GM18907 (cell line): ENCODE results near the gene CRAMP1.

Source experiments
- ATAC-seq: cut with Tn5 transposase; IDR thresholded peaks from one replicate; pipeline ENCODE4 v1.9.1; 2021; ENCODE audit warnings: mild to moderate bottlenecking, moderate library complexity; ENCODE audit not compliant: unreplicated experiment

Gene CRAMP1

GRCh38 chr16:1601031-1601430, 11.1 kb upstream of the CRAMP1 start:
- ATAC-seq = no peak

DNA sequence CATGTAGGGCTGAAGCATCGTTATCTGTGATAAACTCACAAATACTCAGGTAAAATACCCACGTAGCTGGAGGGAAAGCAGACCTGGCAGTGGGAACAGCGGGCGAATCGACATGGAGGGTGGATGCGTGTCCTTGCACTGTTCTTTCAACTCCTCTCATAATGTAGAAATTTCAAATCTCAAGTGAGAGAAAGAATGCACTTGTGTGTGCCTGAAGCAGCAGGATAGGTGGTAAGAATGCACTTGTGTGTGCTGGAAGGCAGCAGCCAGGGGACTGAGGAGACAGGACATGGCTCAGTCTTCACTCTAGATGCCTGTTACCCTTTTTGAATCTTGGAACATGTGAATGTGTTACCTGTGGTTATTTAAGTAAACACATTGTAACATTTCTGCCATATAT, 10.7 kb upstream of the CRAMP1 start:
- ATAC-seq = no peak

- no peak for ATAC-seq
Measured at GRCh38 chr16:1602285-1602684, 9.9 kb upstream of the CRAMP1 start.

GRCh38 chr16:1606774-1607173, 5.4 kb upstream of the CRAMP1 start:
- ATAC-seq = no peak

DNA sequence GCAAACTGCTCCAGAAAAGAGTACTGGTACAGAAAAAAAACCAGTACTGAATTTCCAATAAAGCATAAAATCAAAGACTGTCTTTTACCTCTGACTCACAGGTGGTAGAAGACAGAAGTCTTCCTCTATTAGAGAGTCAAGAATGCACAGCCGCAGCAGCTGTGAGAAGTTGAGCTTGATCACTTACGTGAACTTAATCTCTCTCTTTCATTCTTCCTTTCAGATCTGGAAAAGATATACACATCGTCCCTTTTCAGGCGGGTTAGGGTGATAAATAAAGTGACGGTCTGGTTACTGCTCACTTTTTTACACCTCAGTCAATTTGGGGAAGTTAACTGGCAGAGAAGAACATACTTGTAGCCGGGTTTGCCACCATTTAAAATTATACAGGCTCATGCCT, 4.2 kb upstream of the CRAMP1 start:
- ATAC-seq = no peak

DNA sequence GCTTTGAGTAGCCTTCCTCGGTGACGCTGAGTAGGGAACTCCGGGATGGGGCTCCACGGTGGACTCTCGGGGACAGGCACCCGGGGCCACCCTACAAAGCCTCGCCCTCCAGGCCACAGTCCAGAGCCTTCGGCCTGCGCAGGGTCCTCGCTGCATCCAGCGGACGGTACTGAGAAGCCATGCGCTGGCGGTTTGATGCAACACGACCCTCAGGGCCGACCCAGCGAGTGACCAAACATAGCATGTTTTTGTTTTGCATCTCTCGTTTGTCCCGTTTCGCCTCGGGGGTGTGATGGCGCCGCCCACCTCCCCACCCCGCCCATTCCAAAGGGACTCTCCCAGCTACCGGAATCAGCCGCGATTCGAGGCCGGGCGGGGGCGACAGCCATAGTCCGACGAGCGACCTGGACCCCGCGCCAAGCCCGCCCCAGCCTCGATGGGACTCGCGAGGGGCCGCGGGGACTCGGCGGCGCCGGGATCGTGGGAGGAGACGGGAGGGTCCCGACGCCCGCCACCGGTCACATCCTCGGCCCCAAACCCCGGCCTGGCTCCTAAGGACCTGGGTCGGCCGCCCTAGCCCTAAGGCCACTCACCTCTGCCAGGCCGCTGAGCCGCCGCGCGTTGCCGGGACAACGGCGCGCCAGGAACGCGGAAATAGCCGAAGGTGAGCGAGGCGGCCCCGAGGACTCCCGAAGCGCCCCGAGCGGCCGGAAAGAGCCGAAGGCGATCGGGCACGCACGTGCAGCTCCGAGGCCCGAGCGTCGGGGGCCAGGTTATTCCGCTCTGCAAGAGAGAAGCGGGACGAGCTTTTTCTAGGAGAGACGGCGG, 1.9 kb upstream of the CRAMP1 start:
- peak; percentile 40 for ATAC-seq

- ATAC-seq = no peak
Measured at GRCh38 chr16:1610899-1611632, 1.1 kb upstream of the CRAMP1 start.

DNA sequence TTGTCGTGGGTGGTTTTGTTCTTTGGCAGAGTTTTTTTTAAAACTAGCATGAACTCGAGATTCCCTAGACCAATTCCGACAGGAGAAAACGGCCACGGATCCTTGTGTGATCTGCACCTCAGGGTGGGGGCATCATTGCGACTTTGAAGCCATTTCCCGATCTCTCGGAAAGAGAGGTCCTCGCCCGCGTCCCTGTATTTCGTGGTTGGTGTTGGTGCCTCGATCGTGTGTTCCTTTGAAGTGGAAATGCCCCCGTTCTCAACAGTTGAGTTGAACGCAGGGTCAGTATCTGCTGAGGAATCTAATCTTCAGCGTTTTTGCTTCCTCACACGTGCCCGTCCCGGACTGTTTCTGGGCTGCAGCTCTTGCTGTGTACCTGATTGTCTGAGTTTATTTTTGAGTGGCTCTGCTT, 1.1 kb downstream of the CRAMP1 start:
- no peak for ATAC-seq

DNA sequence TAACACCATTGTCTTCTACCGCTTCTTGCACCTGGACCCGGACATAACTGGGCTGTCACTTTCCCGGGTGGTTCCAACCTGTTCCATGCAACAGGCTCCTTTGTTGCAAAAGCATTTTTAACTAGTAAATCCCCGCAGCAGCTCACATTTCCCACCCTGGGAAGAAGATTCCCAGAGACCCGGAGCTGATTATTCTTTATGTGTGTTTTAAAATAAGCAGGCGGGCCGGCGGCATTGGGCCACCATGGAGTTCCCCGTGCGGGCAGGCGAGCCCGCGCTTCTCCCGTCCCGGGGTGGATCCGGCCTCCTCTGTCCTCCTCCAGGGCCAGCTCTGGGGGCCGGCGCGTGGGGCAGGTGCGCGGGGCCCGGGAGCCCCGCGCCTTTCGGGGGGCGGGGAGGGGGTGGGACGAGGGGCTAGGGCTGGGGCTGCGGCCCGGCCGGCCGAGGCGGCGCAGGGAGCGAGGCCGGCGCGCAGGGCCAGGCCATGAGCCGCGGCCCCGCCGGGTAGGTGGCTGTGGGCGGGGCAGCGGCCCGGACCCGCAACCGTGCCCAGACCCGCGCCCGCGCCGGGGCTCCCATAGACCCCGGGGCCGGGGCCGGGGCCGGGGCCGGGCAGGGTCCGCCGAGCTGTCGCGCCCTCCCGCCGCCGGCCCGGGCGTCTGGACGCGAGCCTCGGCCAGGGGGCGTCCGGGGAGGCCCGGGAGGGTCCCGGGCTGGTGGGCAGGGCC, 1.7 kb downstream of the CRAMP1 start:
- no peak for ATAC-seq

- no peak for ATAC-seq
Measured at GRCh38 chr16:1614456-1615102, 2.4 kb downstream of the CRAMP1 start.

DNA sequence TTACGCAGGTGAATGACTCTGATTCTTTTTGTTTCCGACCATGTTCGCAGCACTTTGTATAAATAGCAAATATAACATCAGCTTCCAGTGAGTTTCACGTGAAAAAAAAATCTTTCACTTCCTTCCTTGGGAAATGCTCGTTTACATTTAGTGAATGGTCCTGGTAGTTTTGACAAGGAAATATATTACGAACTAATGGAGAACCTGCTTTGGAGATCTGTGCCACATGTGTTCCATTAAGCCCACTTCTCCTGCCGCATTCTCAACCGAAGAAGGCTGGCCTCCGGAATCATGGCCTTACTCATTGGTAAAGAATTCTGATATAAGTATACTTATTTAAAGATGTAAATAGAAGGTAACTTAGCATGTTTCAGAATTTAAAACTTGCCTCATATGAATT, 3.6 kb downstream of the CRAMP1 start:
- ATAC-seq = no peak

- ATAC-seq = no peak
Measured at GRCh38 chr16:1619976-1620375, 7.8 kb downstream of the CRAMP1 start.

GRCh38 chr16:1620391-1620790, 8.2 kb downstream of the CRAMP1 start:
- no peak for ATAC-seq

DNA sequence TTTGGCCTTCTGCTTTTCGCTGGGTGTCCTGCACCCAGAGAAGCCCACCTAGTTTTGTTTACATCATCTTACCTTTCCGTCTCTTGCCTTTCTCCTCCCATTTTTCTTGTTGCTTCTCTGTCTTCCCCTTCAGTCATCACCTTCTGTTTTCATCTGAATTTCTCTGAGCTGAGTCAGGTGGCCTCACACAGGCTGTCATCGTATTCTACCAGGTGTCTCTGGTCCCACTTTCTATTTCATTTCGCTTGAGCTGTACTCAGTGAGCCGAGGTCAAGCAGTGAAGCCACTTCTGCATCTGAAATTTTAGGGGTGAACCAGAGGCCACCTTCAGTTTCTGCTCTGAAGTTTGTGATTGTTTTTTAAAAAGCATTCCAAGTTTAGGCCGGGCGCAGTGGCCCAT, 9.7 kb downstream of the CRAMP1 start:
- ATAC-seq = peak; percentile 55

DNA sequence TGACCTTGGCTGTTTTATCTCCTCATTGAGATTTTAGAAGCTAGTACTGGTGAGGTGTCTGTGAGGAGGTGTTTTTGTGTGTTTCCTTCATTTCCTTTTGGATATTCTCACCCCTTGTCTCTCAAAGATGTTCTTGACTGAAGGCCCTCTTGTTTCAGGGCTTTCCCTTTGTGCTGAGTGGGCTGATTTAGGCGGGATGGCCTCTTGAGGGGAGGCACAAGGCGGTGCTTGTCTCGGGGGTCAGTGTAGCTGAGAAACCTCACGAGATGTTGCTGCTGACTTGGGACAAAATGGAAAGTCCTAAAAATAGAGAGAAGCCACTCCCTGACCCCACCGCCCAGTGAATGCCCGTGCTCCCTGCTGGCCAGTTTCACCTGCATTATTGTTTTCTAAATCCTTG, 14.2 kb downstream of the CRAMP1 start:
- no peak for ATAC-seq

DNA sequence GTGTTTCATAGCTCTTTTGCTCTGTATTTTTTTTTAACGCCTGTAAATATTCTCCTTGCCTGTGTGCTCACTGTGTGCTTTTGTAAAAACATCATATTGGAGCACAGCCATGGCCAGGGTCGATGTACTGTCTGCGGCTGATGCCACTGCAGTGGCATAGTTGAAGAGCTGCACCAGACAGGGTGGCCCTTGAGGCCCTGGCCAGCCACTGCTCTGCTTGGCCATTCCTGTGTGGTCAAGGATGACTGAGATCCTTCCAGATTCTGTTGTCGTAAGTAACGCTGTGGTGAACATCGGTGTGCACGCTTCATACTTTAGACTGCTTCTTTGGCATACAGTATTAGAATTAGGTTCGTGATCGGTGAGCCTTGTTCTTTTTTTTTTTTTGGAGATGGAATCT, 14.6 kb downstream of the CRAMP1 start:
- no peak for ATAC-seq

DNA sequence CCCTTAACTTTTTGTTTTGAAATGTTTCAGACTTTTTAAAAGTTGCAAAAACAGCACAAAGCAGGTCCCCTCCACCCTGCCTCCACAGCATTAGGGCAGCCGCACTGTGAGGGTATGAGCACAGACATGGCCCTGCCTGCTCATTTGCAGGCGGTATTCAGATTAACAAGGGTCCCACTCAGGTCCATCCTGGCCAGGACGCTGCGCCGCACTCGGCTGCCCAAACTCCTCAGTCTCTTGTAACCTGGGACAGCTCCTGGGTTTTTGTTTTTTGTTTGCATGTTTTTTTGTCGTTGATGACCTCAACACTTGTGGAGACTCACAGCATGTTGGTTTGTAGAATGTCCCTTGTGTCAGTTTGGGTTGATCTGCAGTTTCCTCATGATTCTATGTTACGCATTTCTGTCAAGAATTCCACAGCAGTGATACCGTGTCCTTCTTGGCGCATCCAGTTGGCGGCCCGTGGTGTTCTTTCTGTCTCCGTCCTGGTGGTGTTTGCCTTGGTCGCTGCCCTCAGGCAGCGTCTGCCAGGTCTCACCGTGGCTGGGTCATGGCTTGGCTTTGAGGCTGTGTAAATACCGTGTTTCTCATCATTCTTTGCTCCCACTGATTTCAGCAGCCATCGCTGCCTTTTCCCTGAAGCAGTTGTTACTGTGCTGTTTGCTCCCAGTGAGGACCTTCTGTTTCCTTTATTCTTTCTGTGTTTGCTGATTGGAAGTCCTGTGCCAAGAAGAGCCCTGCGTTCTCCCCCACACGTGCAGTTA, 18.5 kb downstream of the CRAMP1 start:
- no peak for ATAC-seq

GRCh38 chr16:1631230-1631629, 19.1 kb downstream of the CRAMP1 start:
- ATAC-seq = no peak

GRCh38 chr16:1631931-1632637, 19.9 kb downstream of the CRAMP1 start:
- ATAC-seq = no peak

- no peak for ATAC-seq
Measured at GRCh38 chr16:1632638-1632970, 20.4 kb downstream of the CRAMP1 start.
